Measurements from ENCODE around the gene PNKP.

Gene PNKP

DNA sequence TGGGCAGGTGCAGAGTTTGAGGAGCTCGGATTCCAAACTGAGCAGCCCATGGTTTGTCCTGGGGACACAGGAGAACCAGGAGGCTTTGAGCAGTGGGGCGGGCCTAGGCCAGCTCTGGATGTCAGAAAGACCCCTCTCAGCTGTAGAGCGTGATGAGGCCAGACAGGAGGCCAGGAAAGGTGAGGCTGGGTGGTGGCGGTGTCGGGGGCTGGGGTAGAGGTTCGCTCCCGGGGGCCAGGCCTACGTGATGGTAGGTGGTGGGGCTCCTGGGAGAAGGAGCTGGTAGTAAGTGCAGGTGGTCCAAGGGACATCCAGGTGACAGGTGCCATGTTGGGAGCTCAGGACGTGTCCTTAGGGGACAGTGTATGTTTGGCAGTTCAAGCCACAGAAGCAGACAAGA, 30.0 kb downstream of the PNKP start:
- no peak overlapping the region for H3K27ac ChIP-seq (ENCODE audit: low read depth, low read length)
- H3K4me3 ChIP-seq (ENCODE audit: low read depth, low read length) = no peak overlapping the region
- peaks cover 83% of the 10 kb centered on the region for H3K36me3 ChIP-seq (ENCODE audit: control insufficient read depth, insufficient read depth, low read length)
- no peak overlapping the region for H3K9ac ChIP-seq (ENCODE audit: low read length)
- H3K4me1 ChIP-seq (ENCODE audit: control insufficient read depth, insufficient read depth, low read length) = no peaks in the 10 kb centered on the region
- no peaks in the 10 kb centered on the region for H3K9me3 ChIP-seq (ENCODE audit: control insufficient read depth, insufficient read depth, low read depth, low read length)
- H3K27me3 ChIP-seq (ENCODE audit: control insufficient read depth, insufficient read depth, low read length) = no peaks in the 10 kb centered on the region

- Histone ChIP-seq H3K36me3 (ENCODE audit: control insufficient read depth, insufficient read depth, low read length) (peaks cover 88% of the 10 kb centered on the region), H3K27me3 (ENCODE audit: control insufficient read depth, insufficient read depth, low read length) (no peaks in the 10 kb centered on the region), H3K4me3 (ENCODE audit: low read depth, low read length) (no peak overlapping the region), H3K9ac (ENCODE audit: low read length) (no peak overlapping the region), H3K9me3 (ENCODE audit: control insufficient read depth, insufficient read depth, low read depth, low read length) (no peaks in the 10 kb centered on the region), H3K27ac (ENCODE audit: low read depth, low read length) (no peak overlapping the region), H3K4me1 (ENCODE audit: control insufficient read depth, insufficient read depth, low read length) (no peaks in the 10 kb centered on the region)
Observed at GRCh38 chr19:49837009-49837310, 30.4 kb downstream of the PNKP start.

GRCh38 chr19:49836176-49837008, 31.0 kb downstream of the PNKP start:
- H3K4me1 ChIP-seq (ENCODE audit: control insufficient read depth, insufficient read depth, low read length) = no peaks in the 10 kb centered on the region
- H3K27me3 ChIP-seq (ENCODE audit: control insufficient read depth, insufficient read depth, low read length) = no peaks in the 10 kb centered on the region
- H3K9me3 ChIP-seq (ENCODE audit: control insufficient read depth, insufficient read depth, low read depth, low read length) = no peaks in the 10 kb centered on the region
- H3K4me3 ChIP-seq (ENCODE audit: low read depth, low read length) = no peak overlapping the region
- no peak overlapping the region for H3K27ac ChIP-seq (ENCODE audit: low read depth, low read length)
- no peak overlapping the region for H3K9ac ChIP-seq (ENCODE audit: low read length)
- peaks cover 93% of the 10 kb centered on the region for H3K36me3 ChIP-seq (ENCODE audit: control insufficient read depth, insufficient read depth, low read length)

DNA sequence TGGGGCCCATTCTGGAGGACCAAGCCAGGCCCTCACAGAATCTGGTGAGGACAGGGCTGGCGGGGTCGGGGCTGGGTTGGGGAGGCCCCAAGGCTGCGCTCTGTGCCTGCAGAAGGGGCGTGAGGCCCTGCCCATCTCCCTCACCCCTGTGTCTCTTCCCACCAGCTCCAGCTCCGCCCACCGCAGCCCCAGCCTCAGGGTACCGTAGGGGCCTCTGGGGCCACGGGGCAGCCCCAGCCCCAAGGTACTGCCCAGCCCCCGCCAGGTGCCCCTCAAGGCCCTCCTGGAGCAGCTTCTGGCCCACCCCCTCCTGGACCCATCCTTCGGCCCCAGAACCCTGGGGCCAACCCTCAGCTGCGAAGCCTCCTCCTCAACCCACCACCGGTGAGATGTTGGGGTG, 31.8 kb downstream of the PNKP start:
- Histone ChIP-seq H3K9me3 (ENCODE audit: control insufficient read depth, insufficient read depth, low read depth, low read length) (no peaks in the 10 kb centered on the region), H3K9ac (ENCODE audit: low read length) (no peak overlapping the region), H3K27ac (ENCODE audit: low read depth, low read length) (no peak overlapping the region), H3K27me3 (ENCODE audit: control insufficient read depth, insufficient read depth, low read length) (no peaks in the 10 kb centered on the region), H3K4me3 (ENCODE audit: low read depth, low read length) (no peak overlapping the region), H3K36me3 (ENCODE audit: control insufficient read depth, insufficient read depth, low read length) (peaks cover 96% of the 10 kb centered on the region), H3K4me1 (ENCODE audit: control insufficient read depth, insufficient read depth, low read length) (no peaks in the 10 kb centered on the region)

- Histone ChIP-seq H3K4me1 (ENCODE audit: control insufficient read depth, insufficient read depth, low read length) (no peaks in the 10 kb centered on the region), H3K9ac (ENCODE audit: low read length) (no peak overlapping the region), H3K36me3 (ENCODE audit: control insufficient read depth, insufficient read depth, low read length) (peaks cover 85% of the 10 kb centered on the region)
Observed at GRCh38 chr19:49833599-49833998, 33.8 kb downstream of the PNKP start.

GRCh38 chr19:49832556-49832955, 34.8 kb downstream of the PNKP start:
- H3K36me3 ChIP-seq (ENCODE audit: control insufficient read depth, insufficient read depth, low read length) = peaks cover 77% of the 10 kb centered on the region

More at GRCh38 chr19:49833599-49833998, 33.8 kb downstream of the PNKP start:
- no peak overlapping the region for H3K27ac ChIP-seq (ENCODE audit: low read depth, low read length)
- no peaks in the 10 kb centered on the region for H3K9me3 ChIP-seq (ENCODE audit: control insufficient read depth, insufficient read depth, low read depth, low read length)
- no peaks in the 10 kb centered on the region for H3K27me3 ChIP-seq (ENCODE audit: control insufficient read depth, insufficient read depth, low read length)
- H3K4me3 ChIP-seq (ENCODE audit: low read depth, low read length) = no peak overlapping the region

DNA sequence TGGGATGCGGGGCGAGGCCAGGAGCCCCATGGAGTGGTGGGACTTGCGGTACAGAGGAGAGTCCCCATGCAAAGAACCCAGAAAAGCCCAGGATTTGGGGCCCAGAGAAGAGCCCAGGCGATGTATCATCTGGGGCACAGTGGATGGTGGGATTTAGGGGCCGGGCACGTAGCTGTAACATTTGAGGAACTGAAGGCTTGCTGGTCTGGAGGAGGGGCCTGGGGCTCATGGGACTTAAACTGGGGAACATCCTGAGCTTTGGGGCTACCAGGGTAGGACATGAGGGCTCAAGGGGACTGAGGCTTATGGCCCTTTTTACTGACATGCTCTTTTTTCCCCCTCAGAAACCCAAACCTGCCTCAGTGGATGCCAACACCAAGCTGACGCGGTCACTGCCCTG, 35.8 kb downstream of the PNKP start:
- Histone ChIP-seq H3K36me3 (ENCODE audit: control insufficient read depth, insufficient read depth, low read length) (peaks cover 77% of the 10 kb centered on the region), H3K27ac (ENCODE audit: low read depth, low read length) (no peak overlapping the region), H3K9ac (ENCODE audit: low read length) (no peak overlapping the region), H3K9me3 (ENCODE audit: control insufficient read depth, insufficient read depth, low read depth, low read length) (no peaks in the 10 kb centered on the region), H3K4me3 (ENCODE audit: low read depth, low read length) (no peak overlapping the region), H3K4me1 (ENCODE audit: control insufficient read depth, insufficient read depth, low read length) (no peaks in the 10 kb centered on the region), H3K27me3 (ENCODE audit: control insufficient read depth, insufficient read depth, low read length) (no peaks in the 10 kb centered on the region)

More at GRCh38 chr19:49832556-49832955, 34.8 kb downstream of the PNKP start:
- H3K9me3 ChIP-seq (ENCODE audit: control insufficient read depth, insufficient read depth, low read depth, low read length) = no peaks in the 10 kb centered on the region
- no peaks in the 10 kb centered on the region for H3K4me1 ChIP-seq (ENCODE audit: control insufficient read depth, insufficient read depth, low read length)
- no peak overlapping the region for H3K9ac ChIP-seq (ENCODE audit: low read length)
- H3K27ac ChIP-seq (ENCODE audit: low read depth, low read length) = no peak overlapping the region
- H3K27me3 ChIP-seq (ENCODE audit: control insufficient read depth, insufficient read depth, low read length) = no peaks in the 10 kb centered on the region
- H3K4me3 ChIP-seq (ENCODE audit: low read depth, low read length) = no peak overlapping the region

DNA sequence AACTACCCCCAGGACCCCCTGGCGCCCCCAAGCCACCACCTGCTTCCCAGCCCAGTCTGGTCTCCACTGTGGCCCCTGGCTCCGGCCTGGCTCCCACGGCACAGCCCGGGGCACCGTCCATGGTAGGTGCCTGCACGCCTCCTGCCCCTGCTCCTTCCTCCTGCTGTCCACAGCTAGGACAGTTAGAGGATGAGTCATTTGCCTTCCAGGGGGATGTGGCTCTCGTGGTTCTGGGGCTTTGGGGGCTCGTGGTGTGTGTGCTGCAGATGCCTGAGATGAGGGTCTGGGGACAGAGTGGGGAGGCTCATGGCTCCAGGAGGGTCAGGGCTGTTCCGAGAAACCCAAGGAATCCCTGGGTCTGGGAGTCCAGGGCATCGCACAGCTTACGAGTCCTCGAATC, 36.6 kb downstream of the PNKP start:
- Histone ChIP-seq H3K27ac (ENCODE audit: low read depth, low read length) (no peak overlapping the region), H3K9ac (ENCODE audit: low read length) (no peak overlapping the region), H3K36me3 (ENCODE audit: control insufficient read depth, insufficient read depth, low read length) (peaks cover 72% of the 10 kb centered on the region)

GRCh38 chr19:49829721-49830120, 37.7 kb downstream of the PNKP start:
- Histone ChIP-seq H3K9ac (ENCODE audit: low read length) (no peak overlapping the region), H3K27me3 (ENCODE audit: control insufficient read depth, insufficient read depth, low read length) (no peaks in the 10 kb centered on the region), H3K4me3 (ENCODE audit: low read depth, low read length) (no peak overlapping the region), H3K36me3 (ENCODE audit: control insufficient read depth, insufficient read depth, low read length) (peaks cover 62% of the 10 kb centered on the region), H3K4me1 (ENCODE audit: control insufficient read depth, insufficient read depth, low read length) (no peaks in the 10 kb centered on the region), H3K27ac (ENCODE audit: low read depth, low read length) (no peak overlapping the region), H3K9me3 (ENCODE audit: control insufficient read depth, insufficient read depth, low read depth, low read length) (no peaks in the 10 kb centered on the region)

More for the DNA sequence above, 36.6 kb downstream of the PNKP start:
- Histone ChIP-seq H3K27me3 (ENCODE audit: control insufficient read depth, insufficient read depth, low read length) (no peaks in the 10 kb centered on the region), H3K4me3 (ENCODE audit: low read depth, low read length) (no peak overlapping the region), H3K4me1 (ENCODE audit: control insufficient read depth, insufficient read depth, low read length) (no peaks in the 10 kb centered on the region), H3K9me3 (ENCODE audit: control insufficient read depth, insufficient read depth, low read depth, low read length) (no peaks in the 10 kb centered on the region)

GRCh38 chr19:49829200-49829599, 38.2 kb downstream of the PNKP start:
- Histone ChIP-seq H3K27me3 (ENCODE audit: control insufficient read depth, insufficient read depth, low read length) (no peaks in the 10 kb centered on the region), H3K4me1 (ENCODE audit: control insufficient read depth, insufficient read depth, low read length) (no peaks in the 10 kb centered on the region), H3K9ac (ENCODE audit: low read length) (no peak overlapping the region), H3K4me3 (ENCODE audit: low read depth, low read length) (no peak overlapping the region), H3K9me3 (ENCODE audit: control insufficient read depth, insufficient read depth, low read depth, low read length) (no peaks in the 10 kb centered on the region), H3K27ac (ENCODE audit: low read depth, low read length) (no peak overlapping the region), H3K36me3 (ENCODE audit: control insufficient read depth, insufficient read depth, low read length) (peaks cover 57% of the 10 kb centered on the region)

DNA sequence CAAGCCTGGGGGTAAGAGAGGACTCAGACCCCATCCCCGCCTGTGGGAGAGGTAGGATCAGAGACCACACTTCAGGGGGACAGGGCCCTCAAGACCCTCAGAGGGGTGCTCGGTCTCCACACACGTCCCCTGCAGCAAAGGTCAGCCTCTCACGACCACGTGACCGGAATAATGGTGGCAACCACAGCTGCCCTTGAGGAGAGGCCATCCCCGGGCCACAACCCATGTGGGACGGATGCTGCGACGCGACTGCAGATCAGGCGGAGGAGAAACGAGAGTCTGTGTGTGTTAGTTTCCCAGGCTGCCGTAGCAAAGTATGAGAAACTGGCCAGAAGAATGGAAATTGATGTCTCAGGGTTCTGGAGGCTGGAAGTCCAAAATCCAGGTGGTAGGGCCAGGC, 40.3 kb downstream of the PNKP start:
- H3K9ac ChIP-seq (ENCODE audit: low read length) = no peak overlapping the region
- H3K4me1 ChIP-seq (ENCODE audit: control insufficient read depth, insufficient read depth, low read length) = no peaks in the 10 kb centered on the region
- peaks cover 47% of the 10 kb centered on the region for H3K36me3 ChIP-seq (ENCODE audit: control insufficient read depth, insufficient read depth, low read length)
- no peak overlapping the region for H3K27ac ChIP-seq (ENCODE audit: low read depth, low read length)
- no peaks in the 10 kb centered on the region for H3K9me3 ChIP-seq (ENCODE audit: control insufficient read depth, insufficient read depth, low read depth, low read length)
- H3K4me3 ChIP-seq (ENCODE audit: low read depth, low read length) = no peak overlapping the region
- H3K27me3 ChIP-seq (ENCODE audit: control insufficient read depth, insufficient read depth, low read length) = no peaks in the 10 kb centered on the region
